ENCODE results near the gene RBBP9.

- TF ChIP-seq CTCF (IDR thresholded peaks at IDR 0.05) (no peak), POLR2A (IDR thresholded peaks at IDR 0.05) (no peak)
Observed at GRCh38 chr20:18456600-18456999, 40.4 kb downstream of the RBBP9 start.

Data from heart left ventricle (tissue), 13 donors.